ENCODE data around the gene ZNF212.

GRCh38 chr7:149295481-149295850 is 56.0 kb downstream of the ZNF212 start:
- no peak for TF ChIP-seq CTCF (IDR thresholded peaks at IDR 0.05; ENCODE audit: low read depth, low read length, poor library complexity, severe bottlenecking)
- TF ChIP-seq EZH2phosphoT487 (IDR thresholded peaks at IDR 0.05; ENCODE audit: borderline replicate concordance, low read length), result no peak

All from DOHH2 (cell line).